ENCODE data around the gene COL9A1. TPM values are rescaled to one million over a fixed set of nuclear protein-coding genes. Genes with fewer than 3 reads are reported as not detected.

COL9A1 gene
- total and polyA plus RNA-seq, 9 of the 15 experiments (the other 6 are each of a cell fraction or from before 2014, with no cell fraction given) = 0.01 to 0.13 (median 0.06) TPM; not detected in 1

DNA sequence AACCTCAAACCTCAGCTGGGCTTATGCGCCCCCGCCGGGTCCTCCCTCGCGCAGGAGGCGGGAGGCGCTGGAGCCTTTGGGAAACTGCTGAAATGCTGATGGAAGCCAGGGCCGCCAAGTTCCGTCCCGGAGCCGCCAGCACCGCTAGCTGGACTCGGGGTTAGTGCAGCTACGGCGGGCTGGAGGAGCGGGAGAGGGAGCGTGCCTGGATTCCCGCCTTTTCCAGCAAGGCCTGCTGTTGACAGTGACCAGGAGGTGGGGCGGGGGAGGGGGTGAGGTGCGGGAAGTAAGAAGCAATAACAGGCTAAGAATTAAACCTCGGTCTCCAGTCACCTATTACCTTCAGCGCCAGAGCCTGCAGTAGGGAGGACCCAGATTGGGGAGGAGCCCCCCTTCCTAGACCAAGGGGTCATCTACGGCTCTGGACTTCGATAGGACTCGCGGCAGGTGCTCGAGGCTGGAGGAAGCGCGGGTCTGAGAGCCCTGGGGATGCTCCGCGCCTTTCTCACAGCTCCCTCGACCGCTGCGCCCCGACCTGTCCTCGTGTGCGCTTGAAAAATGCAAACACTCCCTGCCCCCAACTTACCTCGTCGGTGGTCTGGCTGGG is 20.5 kb downstream of the COL9A1 start (continued):
- no peak for TF ChIP-seq HMG20A (CRISPR knock-in tag; conservative IDR thresholded peaks at IDR 0.05)
- no peak for TF ChIP-seq SMAD4 (CRISPR knock-in tag; conservative IDR thresholded peaks at IDR 0.05)
- TF ChIP-seq NFE2 (IDR thresholded peaks at IDR 0.05; ENCODE audit: low read depth) = no peak
- no peak for TF ChIP-seq C11orf30 (IDR thresholded peaks at IDR 0.05; ENCODE audit: low read depth)
- TF ChIP-seq, protein P1, sequence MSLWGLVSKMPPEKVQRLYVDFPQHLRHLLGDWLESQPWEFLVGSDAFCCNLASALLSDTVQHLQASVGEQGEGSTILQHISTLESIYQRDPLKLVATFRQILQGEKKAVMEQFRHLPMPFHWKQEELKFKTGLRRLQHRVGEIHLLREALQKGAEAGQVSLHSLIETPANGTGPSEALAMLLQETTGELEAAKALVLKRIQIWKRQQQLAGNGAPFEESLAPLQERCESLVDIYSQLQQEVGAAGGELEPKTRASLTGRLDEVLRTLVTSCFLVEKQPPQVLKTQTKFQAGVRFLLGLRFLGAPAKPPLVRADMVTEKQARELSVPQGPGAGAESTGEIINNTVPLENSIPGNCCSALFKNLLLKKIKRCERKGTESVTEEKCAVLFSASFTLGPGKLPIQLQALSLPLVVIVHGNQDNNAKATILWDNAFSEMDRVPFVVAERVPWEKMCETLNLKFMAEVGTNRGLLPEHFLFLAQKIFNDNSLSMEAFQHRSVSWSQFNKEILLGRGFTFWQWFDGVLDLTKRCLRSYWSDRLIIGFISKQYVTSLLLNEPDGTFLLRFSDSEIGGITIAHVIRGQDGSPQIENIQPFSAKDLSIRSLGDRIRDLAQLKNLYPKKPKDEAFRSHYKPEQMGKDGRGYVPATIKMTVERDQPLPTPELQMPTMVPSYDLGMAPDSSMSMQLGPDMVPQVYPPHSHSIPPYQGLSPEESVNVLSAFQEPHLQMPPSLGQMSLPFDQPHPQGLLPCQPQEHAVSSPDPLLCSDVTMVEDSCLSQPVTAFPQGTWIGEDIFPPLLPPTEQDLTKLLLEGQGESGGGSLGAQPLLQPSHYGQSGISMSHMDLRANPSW (CRISPR knock-in tag; IDR thresholded peaks at IDR 0.05) = no peak
- peak; percentile 94 for TF ChIP-seq L3MBTL2 (IDR thresholded peaks at IDR 0.05)
- no peak for TF ChIP-seq SRSF3 (IDR thresholded peaks at IDR 0.05; ENCODE audit: insufficient read depth, low read length)
- no peak for TF ChIP-seq ESRRB (CRISPR knock-in tag; IDR thresholded peaks at IDR 0.05; ENCODE audit: borderline replicate concordance)
- TF ChIP-seq TEAD1 (CRISPR knock-in tag; IDR thresholded peaks at IDR 0.05) = 0 out of 4 replicates have a peak, but pooled peaks of 1 of the 2 experiments have one; percentile 11
- TF ChIP-seq KAT2B (IDR thresholded peaks at IDR 0.05; ENCODE audit: low read depth, low read length) = no peak
- peak; percentile 29 for TF ChIP-seq HMGN3 (IDR thresholded peaks at IDR 0.05; ENCODE audit: borderline replicate concordance, extremely low read depth, insufficient read length, low read depth, low read length)
- no peak for TF ChIP-seq TCF3 (CRISPR knock-in tag; IDR thresholded peaks at IDR 0.05)
- TF ChIP-seq STAT5B (CRISPR knock-in tag; IDR thresholded peaks at IDR 0.05) = no peak
- TF ChIP-seq, protein P2, sequence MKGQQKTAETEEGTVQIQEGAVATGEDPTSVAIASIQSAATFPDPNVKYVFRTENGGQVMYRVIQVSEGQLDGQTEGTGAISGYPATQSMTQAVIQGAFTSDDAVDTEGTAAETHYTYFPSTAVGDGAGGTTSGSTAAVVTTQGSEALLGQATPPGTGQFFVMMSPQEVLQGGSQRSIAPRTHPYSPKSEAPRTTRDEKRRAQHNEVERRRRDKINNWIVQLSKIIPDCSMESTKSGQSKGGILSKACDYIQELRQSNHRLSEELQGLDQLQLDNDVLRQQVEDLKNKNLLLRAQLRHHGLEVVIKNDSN (CRISPR knock-in tag; IDR thresholded peaks at IDR 0.05) = no peak
- no peak for TF ChIP-seq PHTF2 (CRISPR knock-in tag; IDR thresholded peaks at IDR 0.05)
- no peak for TF ChIP-seq ZNF133 (CRISPR knock-in tag; IDR thresholded peaks at IDR 0.05)
- TF ChIP-seq, protein P3, sequence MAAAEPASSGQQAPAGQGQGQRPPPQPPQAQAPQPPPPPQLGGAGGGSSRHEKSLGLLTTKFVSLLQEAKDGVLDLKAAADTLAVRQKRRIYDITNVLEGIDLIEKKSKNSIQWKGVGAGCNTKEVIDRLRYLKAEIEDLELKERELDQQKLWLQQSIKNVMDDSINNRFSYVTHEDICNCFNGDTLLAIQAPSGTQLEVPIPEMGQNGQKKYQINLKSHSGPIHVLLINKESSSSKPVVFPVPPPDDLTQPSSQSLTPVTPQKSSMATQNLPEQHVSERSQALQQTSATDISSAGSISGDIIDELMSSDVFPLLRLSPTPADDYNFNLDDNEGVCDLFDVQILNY (CRISPR knock-in tag; IDR thresholded peaks at IDR 0.05) = no peak
- no peak for TF ChIP-seq ZNF507 (tag; conservative IDR thresholded peaks at IDR 0.05)
- TF ChIP-seq FOS (IDR thresholded peaks at IDR 0.05; ENCODE audit: extremely low read depth, insufficient read length) = no peak
- 0 out of 2 replicates have a peak, but pooled peaks have one; percentile 12 for TF ChIP-seq RB1 (IDR thresholded peaks at IDR 0.05; ENCODE audit: low read depth)
- TF ChIP-seq, protein P4, sequence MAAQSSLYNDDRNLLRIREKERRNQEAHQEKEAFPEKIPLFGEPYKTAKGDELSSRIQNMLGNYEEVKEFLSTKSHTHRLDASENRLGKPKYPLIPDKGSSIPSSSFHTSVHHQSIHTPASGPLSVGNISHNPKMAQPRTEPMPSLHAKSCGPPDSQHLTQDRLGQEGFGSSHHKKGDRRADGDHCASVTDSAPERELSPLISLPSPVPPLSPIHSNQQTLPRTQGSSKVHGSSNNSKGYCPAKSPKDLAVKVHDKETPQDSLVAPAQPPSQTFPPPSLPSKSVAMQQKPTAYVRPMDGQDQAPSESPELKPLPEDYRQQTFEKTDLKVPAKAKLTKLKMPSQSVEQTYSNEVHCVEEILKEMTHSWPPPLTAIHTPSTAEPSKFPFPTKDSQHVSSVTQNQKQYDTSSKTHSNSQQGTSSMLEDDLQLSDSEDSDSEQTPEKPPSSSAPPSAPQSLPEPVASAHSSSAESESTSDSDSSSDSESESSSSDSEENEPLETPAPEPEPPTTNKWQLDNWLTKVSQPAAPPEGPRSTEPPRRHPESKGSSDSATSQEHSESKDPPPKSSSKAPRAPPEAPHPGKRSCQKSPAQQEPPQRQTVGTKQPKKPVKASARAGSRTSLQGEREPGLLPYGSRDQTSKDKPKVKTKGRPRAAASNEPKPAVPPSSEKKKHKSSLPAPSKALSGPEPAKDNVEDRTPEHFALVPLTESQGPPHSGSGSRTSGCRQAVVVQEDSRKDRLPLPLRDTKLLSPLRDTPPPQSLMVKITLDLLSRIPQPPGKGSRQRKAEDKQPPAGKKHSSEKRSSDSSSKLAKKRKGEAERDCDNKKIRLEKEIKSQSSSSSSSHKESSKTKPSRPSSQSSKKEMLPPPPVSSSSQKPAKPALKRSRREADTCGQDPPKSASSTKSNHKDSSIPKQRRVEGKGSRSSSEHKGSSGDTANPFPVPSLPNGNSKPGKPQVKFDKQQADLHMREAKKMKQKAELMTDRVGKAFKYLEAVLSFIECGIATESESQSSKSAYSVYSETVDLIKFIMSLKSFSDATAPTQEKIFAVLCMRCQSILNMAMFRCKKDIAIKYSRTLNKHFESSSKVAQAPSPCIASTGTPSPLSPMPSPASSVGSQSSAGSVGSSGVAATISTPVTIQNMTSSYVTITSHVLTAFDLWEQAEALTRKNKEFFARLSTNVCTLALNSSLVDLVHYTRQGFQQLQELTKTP (IDR thresholded peaks at IDR 0.05; ENCODE audit: low read depth in 1 of 2, partially characterized antibody in 2 of 2) = no peak

All from K562 (cell line).